OCI-LY1 (cell line): ENCODE measurements around the gene FRK.

Source experiments
- CTCF ChIP-seq: fragments of 200-600 bp; sonication (generic), shearing (Covaris generic); IDR thresholded peaks from 2 replicates; pipeline ENCODE4 v1.5.1; 2017; ENCODE audit warnings: mild to moderate bottlenecking, antibody characterized with exemption, low read length, moderate library complexity, mixed read lengths
- EZH2 ChIP-seq: fragments of 200-600 bp; sonication (generic), shearing (Covaris generic); IDR thresholded peaks from 2 replicates; pipeline ENCODE4 v1.8.0; 2017; ENCODE audit warnings: borderline replicate concordance, mixed run types, mild to moderate bottlenecking, antibody characterized with exemption, low read length, moderate library complexity, mixed read lengths

GRCh38 chr6:115997990-115998585 is 62.6 kb downstream of the FRK start:
- TF ChIP-seq CTCF (no peak), EZH2 (no peak)
